ENCODE measurements around the gene HMG20B. TPM values are rescaled to one million over a fixed set of nuclear protein-coding genes. Genes with fewer than 3 reads are reported as not detected.

HMG20B gene
- total RNA-seq, 2 donors from 2014 or later: 51.8 to 52.5 TPM

DNA sequence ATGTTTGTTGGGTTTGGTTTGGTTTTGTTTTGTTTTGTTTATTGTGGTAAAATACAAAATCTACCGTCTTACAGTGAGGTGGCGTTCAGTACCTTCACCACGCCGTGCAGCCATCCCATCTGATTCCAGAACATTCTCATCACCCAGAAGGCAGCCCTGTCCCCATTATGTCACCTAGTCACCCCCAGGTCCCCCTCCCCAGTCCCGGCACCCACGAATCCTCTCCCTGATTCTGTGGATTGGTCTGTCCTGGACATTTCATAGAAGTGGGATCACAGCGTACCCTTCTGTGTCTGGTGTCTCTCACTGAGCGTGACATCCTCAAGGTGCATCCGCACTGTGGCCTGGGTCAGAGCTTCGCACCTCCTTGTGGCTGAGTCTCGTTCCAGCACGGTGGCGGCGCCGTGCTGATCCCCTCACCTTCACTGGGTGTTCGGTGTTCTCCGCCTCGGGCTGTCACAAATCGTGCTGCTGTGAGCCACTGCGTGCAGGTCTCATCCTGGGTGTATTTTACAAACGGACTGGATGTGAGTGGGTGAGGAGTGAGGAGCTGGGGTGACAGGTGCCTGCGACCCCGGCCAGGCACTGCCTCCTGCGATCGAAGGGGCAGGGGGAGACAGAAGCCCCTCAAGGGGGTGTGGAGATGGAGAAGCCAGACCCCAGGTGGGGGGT lies 34.4 kb upstream of the HMG20B start:
- no peak overlapping the region for H3K27ac ChIP-seq
- H3K36me3 ChIP-seq: peaks cover 24% of the 10 kb centered on the region
- H3K9me3 ChIP-seq: no peaks in the 10 kb centered on the region
- H3K4me3 ChIP-seq: no peak overlapping the region
- H3K27me3 ChIP-seq: no peaks in the 10 kb centered on the region
- peaks cover 0 to 6% of the 10 kb centered on the region in 2 donors for H3K4me1 ChIP-seq
- no peak for DNase-seq (ENCODE audit: low spot score)
- TF ChIP-seq, protein P1, sequence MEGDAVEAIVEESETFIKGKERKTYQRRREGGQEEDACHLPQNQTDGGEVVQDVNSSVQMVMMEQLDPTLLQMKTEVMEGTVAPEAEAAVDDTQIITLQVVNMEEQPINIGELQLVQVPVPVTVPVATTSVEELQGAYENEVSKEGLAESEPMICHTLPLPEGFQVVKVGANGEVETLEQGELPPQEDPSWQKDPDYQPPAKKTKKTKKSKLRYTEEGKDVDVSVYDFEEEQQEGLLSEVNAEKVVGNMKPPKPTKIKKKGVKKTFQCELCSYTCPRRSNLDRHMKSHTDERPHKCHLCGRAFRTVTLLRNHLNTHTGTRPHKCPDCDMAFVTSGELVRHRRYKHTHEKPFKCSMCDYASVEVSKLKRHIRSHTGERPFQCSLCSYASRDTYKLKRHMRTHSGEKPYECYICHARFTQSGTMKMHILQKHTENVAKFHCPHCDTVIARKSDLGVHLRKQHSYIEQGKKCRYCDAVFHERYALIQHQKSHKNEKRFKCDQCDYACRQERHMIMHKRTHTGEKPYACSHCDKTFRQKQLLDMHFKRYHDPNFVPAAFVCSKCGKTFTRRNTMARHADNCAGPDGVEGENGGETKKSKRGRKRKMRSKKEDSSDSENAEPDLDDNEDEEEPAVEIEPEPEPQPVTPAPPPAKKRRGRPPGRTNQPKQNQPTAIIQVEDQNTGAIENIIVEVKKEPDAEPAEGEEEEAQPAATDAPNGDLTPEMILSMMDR (IDR thresholded peaks at IDR 0.05): no peak

DNA sequence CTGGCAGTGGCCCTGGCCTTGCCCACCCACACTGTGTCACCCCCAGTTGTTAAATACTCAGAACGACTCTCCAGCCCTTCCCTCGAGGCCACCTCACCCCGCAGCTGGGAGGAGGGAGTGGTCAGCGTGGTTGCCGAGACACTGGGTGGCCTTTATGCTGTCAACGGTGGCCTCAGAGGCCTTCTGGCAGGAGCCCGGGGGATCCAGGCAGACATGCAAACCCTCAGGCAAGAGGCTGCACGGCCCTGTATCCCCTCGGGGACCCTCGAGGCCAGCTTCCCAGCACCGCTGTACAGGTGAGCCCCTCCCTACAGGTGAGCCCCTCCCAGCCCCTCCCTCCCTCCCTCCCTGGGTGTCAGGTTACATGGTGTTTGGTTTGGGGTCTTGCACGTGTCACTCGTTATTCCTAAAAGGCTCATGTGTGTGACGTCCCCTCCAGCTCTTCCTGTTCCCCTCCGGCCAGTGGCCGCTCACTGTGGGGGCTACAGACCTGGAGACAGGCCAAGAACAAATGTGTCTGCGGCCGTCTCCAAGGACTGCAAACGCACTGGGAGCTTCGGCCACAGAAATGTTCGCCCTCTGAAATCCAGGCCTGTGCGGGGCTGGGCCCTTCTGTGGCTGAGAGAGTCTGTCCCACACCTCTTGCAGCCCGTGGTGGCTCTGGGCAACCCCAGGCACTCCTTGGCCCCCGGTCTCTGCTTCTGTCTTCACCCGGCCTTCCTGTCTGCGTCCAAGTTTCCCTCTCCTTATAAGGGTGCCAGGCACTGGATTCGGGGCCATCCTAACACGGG lies 33.6 kb upstream of the HMG20B start, which contains the start of gene TEKTIP1:
TSS of gene TEKTIP1 (plus strand) at position 210 of the 791 bp plus-strand sequence. CDS start at position 214, 4 bp downstream.
- H3K9me3 ChIP-seq: no peaks in the 10 kb centered on the region
- H3K4me1 ChIP-seq: peaks cover 0 to 6% of the 10 kb centered on the region in 2 donors
- no peak within 1 kb of the TSS for H3K4me3 ChIP-seq
- DNase-seq (ENCODE audit: low spot score): no peak
- H3K27me3 ChIP-seq: no peaks in the 10 kb centered on the region
- peaks cover 16% of the 10 kb centered on the region for H3K36me3 ChIP-seq
- no peak within 1 kb of the TSS for H3K27ac ChIP-seq
- TF ChIP-seq, protein P1 (IDR thresholded peaks at IDR 0.05): no peak

DNA sequence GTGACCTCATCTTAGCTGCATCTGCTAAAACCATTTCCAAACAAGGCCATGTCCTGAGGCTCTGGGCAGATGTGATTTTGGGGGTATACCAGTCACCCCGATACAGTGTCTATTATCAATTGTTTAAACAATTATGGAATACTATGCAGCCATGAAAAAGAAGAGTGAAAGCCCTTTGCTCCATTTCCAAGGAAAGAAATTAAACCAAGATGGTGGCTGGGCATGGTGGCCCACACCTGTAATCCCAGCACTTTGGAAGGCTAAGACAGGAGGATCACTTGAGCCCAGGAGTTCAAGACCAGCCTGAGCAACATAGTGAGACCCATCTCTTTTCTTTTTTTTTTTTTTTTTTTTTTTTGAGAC lies 33.0 kb upstream of the HMG20B start:
- Histone ChIP-seq H3K4me3 (no peak overlapping the region), H3K9me3 (no peaks in the 10 kb centered on the region), H3K27ac (no peak overlapping the region), H3K27me3 (no peaks in the 10 kb centered on the region), H3K4me1 (peaks cover 0 to 6% of the 10 kb centered on the region in 2 donors), H3K36me3 (peaks cover 10% of the 10 kb centered on the region)
- no peak for DNase-seq (ENCODE audit: low spot score)
- TF ChIP-seq, protein P1 (IDR thresholded peaks at IDR 0.05): no peak

DNA sequence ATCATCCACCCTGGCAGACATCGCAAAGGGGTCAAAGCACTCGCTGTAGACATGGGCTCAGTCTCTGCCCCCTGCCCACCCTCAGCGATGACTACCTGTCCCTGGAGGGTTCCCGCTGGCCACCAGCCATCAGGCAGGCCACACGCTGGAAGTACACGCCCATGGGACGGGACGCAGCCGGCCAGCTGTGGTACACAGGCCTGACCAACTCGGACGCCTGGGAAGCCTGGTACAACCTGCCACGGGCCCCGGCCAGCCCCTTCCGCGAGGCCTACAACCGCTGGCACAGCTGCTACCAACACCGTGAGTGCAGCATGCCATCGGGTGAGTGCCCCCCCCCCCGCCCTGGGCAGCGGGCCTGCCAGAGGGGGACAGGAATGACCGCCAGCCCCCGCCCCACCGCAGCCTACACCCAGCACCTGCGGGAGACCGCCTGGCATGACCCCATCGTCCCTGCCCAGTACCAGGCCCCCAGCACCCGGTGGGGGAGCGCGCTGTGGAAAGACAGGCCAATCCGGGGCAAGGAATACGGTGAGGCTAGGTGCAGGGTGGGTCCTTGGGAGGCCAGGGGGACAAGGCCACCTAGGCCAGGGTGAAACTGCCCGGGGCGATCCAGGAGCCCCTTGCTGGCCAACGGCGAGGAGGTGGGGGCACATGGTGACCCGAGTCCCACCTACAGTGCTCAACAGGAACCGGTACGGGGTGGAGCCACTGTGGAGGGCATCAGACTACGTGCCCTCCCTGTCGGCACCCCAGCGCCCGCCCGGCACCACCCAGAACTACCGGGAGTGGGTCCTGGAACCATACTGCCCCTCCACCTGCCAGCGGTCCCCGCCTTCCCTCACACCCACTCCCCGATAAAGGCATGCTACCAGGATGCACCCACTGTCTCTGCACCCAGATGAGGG lies 29.3 kb upstream of the HMG20B start:
- H3K27me3 ChIP-seq: no peaks in the 10 kb centered on the region
- H3K27ac ChIP-seq: no peak overlapping the region
- TF ChIP-seq, protein P1 (IDR thresholded peaks at IDR 0.05): no peak
- H3K4me3 ChIP-seq: no peak overlapping the region
- no peaks in the 10 kb centered on the region for H3K4me1 ChIP-seq
- no peaks in the 10 kb centered on the region for H3K9me3 ChIP-seq
- no peaks in the 10 kb centered on the region for H3K36me3 ChIP-seq
- DNase-seq (ENCODE audit: low spot score): no peak

DNA sequence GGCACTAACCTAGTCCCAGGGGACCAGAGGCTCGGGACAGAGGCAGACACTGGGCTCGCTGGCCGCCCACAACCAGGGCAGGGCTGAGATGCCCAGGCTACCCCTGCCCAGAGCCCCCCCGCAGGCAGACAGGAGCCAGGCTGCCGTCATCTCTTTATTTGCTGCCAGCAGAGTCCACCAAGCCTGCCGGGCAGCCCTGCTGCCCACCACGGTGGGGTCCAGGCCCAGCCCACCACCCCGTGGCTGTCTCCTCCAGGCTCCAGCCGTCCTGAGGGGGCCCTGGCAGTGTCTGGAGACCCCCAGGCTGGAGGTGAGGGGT lies 28.7 kb upstream of the HMG20B start:
- Histone ChIP-seq H3K4me1 (no peaks in the 10 kb centered on the region), H3K36me3 (no peaks in the 10 kb centered on the region), H3K9me3 (no peaks in the 10 kb centered on the region), H3K4me3 (no peak overlapping the region), H3K27me3 (no peaks in the 10 kb centered on the region), H3K27ac (no peak overlapping the region)
- TF ChIP-seq, protein P1 (IDR thresholded peaks at IDR 0.05): no peak
- no peak for DNase-seq (ENCODE audit: low spot score)

All from right atrium auricular region (tissue), 2 donors.